ENCODE results near the gene ARHGAP22.
A peak's percentile ranks its signal among the peaks of the same experiment; 100 is the strongest.

The ARHGAP22 gene

DNA sequence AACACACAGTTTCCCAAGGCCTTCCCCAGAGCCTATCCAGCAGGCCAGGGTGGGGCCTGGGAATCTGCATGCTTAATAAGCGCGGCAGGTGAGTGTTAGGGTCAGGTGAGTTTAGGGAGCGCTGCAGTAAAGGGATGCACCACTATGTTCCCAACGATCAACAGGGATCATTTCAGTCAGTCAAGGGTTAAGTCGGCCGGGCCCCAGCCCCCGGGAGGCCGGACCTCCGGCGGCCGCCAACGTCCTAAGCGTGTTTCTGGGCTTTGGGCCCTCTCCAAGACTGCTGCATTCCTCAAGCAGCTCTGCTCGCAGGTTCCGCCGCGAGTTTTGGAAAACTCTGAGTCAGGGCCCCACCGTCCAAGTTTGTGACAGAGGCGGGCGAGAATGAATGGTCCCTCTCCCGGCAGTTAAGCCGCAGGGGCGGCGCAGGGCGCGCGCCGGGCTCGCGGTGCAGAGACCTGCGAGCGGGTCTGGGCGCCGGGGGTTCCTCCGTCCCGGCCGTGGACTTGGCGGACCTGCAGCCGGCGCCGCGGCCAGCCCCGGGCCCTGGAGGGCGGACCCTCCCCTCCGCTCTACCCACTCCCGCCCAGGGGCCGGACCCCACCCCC, 81.6 kb downstream of the ARHGAP22 start:
- no peaks in the 10 kb centered on the region for H3K36me3 ChIP-seq (ENCODE audit: insufficient read depth, low read length)
- H3K9me3 ChIP-seq (ENCODE audit: control insufficient read depth, insufficient read depth, low read length), result no peaks in the 10 kb centered on the region
- peak overlapping the region; percentile 82 for H3K9ac ChIP-seq (ENCODE audit: low read depth, low read length)
- H3K4me1 ChIP-seq (ENCODE audit: insufficient read depth, low read length), result peaks cover 16% of the 10 kb centered on the region

GRCh38 chr10:48522011-48522765, 82.7 kb downstream of the ARHGAP22 start:
- peaks cover 16% of the 10 kb centered on the region for H3K4me1 ChIP-seq (ENCODE audit: insufficient read depth, low read length)
- no peak overlapping the region for H3K9ac ChIP-seq (ENCODE audit: low read depth, low read length)

DNA sequence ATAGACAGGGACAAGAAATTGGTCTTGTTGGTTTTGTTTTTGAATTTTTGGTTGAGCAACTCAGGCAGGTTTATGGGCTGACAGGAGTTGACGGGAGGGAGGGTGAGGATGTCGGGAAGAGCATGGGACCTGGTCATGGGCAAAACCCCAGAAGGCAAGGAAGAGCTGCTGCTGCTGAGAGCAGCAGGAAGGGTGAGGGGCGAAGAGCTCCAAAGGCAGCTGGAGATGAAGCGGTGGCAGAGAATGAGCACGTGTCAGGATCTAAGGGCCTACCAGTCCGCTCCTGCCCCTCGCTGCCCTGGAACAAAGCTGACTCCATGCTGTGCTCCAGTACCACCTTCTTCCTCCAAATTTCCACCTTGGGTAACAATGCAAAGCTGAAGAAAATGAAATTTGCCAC, 84.3 kb downstream of the ARHGAP22 start:
- peaks cover 2% of the 10 kb centered on the region; the same call in 1 of the 2 replicates for H3K9me3 ChIP-seq (ENCODE audit: control insufficient read depth, insufficient read depth, low read length)
- no peaks in the 10 kb centered on the region for H3K36me3 ChIP-seq (ENCODE audit: insufficient read depth, low read length)
- H3K9ac ChIP-seq (ENCODE audit: low read depth, low read length), result no peak overlapping the region
- 0 out of 2 replicates have a peak, but pooled peaks cover 5% of the 10 kb centered on the region for H3K4me1 ChIP-seq (ENCODE audit: insufficient read depth, low read length)

More at GRCh38 chr10:48522011-48522765, 82.7 kb downstream of the ARHGAP22 start:
- no peaks in the 10 kb centered on the region for H3K9me3 ChIP-seq (ENCODE audit: control insufficient read depth, insufficient read depth, low read length)
- no peaks in the 10 kb centered on the region for H3K36me3 ChIP-seq (ENCODE audit: insufficient read depth, low read length)

DNA sequence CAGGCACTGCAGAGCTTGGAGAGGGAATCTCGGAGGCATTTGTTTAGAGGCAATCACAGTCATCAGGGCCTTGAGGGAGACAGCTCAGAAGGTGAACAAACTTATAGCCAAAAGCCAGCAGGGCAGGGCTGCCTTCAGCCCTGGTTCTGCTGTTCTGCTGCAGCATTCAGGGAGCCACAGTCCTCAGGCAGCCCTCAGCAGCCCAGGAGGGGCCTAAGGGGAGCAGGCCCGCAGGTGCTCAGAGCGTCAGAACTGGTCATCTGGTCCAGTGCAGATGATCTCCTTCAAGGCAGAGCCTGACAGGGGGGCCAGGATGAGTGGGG, 84.7 kb downstream of the ARHGAP22 start:
- no peak overlapping the region for H3K9ac ChIP-seq (ENCODE audit: low read depth, low read length)
- H3K36me3 ChIP-seq (ENCODE audit: insufficient read depth, low read length), result no peaks in the 10 kb centered on the region
- H3K4me1 ChIP-seq (ENCODE audit: insufficient read depth, low read length), result 0 out of 2 replicates have a peak, but pooled peaks cover 5% of the 10 kb centered on the region
- H3K9me3 ChIP-seq (ENCODE audit: control insufficient read depth, insufficient read depth, low read length), result peaks cover 4% of the 10 kb centered on the region; the same call in 1 of the 2 replicates

DNA sequence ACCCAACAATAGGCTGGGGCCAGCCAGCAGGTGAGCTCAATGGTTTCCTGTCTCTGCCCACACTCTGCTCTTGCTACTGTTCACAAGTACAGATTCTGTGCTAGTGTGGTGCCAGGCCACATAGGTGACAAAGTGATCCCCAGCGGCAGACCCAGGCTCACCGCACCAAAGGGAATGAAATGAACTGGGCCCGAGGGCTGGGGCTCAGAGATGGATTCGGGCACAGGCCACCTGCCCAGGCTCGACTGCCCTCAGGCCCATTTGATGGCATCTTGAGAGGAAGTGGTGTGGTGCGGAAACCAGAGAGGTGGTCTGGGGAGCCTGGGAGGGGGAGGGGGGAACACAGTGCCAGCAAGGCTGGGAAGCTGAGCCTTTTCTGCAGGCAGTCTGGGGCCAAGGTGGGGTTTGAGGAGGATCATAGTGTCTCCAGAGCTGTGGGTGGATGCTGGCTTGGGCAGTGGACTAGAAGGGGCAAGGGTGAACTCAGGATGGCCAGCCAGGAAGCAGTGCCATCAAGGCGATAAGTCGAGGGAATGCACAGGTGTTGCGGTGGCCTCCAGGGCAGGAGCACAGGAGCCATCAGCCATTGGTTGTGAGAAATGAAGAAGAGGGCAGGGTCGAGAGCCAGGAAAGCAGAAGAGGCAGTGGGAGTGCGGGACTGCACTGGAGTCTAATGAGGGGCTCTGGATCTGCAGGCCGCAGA, 85.2 kb downstream of the ARHGAP22 start:
- H3K4me1 ChIP-seq (ENCODE audit: insufficient read depth, low read length), result 0 out of 2 replicates have a peak, but pooled peaks cover 5% of the 10 kb centered on the region

GRCh38 chr10:48518986-48519385, 85.9 kb downstream of the ARHGAP22 start:
- peaks cover 4% of the 10 kb centered on the region; the same call in 1 of the 2 replicates for H3K9me3 ChIP-seq (ENCODE audit: control insufficient read depth, insufficient read depth, low read length)
- 0 out of 2 replicates have a peak, but pooled peaks cover 5% of the 10 kb centered on the region for H3K4me1 ChIP-seq (ENCODE audit: insufficient read depth, low read length)
- no peaks in the 10 kb centered on the region for H3K36me3 ChIP-seq (ENCODE audit: insufficient read depth, low read length)
- no peak overlapping the region for H3K9ac ChIP-seq (ENCODE audit: low read depth, low read length)

More for the DNA sequence above, 85.2 kb downstream of the ARHGAP22 start:
- H3K9me3 ChIP-seq (ENCODE audit: control insufficient read depth, insufficient read depth, low read length), result peaks cover 4% of the 10 kb centered on the region; the same call in 1 of the 2 replicates
- no peaks in the 10 kb centered on the region for H3K36me3 ChIP-seq (ENCODE audit: insufficient read depth, low read length)
- H3K9ac ChIP-seq (ENCODE audit: low read depth, low read length), result no peak overlapping the region

DNA sequence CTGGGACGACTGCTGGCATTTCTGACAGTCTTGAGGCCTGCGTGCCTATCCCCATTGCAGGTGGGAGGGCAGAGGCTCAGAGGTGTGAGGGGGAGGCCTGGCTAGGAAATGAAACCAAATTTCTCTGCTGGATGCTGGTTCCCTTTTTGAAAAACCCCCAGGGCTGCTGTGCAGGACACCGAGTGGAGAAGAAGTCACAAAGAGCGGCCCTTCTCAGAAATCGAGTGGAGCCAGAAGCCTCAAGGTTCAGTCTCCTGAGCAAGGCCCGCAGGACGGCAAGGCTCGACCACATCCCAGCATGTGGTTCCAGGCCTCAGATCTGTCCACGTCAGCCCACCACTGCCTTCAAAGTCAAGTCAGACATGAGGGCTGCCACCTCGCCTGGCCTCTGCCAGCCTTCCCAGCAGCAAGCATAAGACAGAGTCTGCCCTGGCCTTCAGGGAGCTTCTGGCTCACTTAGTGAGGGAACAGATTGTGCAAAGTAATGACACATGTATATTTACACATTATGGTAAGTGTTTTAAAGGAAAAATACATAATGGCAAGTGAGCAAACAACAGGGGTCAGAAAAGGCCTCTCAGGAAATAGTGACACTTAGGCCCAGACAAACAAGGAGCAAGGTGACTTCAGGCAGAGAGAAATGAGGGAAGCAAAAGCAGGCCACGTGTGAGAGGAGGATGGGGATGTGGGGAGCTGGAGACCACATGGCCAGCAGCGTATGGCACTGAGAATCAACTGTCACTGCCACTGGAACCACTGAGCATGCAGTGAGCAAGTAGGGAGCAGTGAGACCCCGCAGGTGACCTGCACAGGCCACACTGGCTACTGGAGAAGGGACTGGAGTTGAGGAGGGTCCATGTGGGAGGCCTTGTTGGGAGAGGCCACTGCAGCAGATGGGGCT, 86.7 kb downstream of the ARHGAP22 start:
- 0 out of 2 replicates have a peak, but pooled peaks cover 5% of the 10 kb centered on the region for H3K4me1 ChIP-seq (ENCODE audit: insufficient read depth, low read length)
- H3K36me3 ChIP-seq (ENCODE audit: insufficient read depth, low read length), result no peaks in the 10 kb centered on the region
- H3K9me3 ChIP-seq (ENCODE audit: control insufficient read depth, insufficient read depth, low read length), result peaks cover 4% of the 10 kb centered on the region; the same call in 1 of the 2 replicates
- no peak overlapping the region for H3K9ac ChIP-seq (ENCODE audit: low read depth, low read length)

DNA sequence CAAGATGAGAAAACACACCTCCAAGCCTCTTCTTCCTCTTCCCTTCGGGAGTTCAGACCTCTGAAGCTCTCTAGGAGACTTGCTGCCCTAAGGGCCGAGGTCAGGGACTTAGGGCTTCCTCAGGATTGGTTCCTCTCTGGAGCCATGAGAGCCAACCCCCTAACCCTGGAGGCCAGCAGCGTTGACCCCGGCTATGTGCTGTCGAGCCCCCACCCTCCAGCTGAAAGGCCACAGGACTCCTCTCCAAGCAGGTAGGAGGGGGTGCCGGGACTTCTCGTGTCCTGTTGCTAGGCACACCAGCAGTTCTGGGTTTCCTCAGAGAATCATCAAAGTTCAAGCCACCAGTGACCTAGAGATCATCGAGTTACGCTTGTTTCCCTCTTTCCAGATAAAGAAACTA, 87.4 kb downstream of the ARHGAP22 start:
- H3K9ac ChIP-seq (ENCODE audit: low read depth, low read length), result no peak overlapping the region
- H3K36me3 ChIP-seq (ENCODE audit: insufficient read depth, low read length), result no peaks in the 10 kb centered on the region
- peaks cover 4% of the 10 kb centered on the region; the same call in 1 of the 2 replicates for H3K9me3 ChIP-seq (ENCODE audit: control insufficient read depth, insufficient read depth, low read length)
- no peaks in the 10 kb centered on the region for H3K4me1 ChIP-seq (ENCODE audit: insufficient read depth, low read length)

DNA sequence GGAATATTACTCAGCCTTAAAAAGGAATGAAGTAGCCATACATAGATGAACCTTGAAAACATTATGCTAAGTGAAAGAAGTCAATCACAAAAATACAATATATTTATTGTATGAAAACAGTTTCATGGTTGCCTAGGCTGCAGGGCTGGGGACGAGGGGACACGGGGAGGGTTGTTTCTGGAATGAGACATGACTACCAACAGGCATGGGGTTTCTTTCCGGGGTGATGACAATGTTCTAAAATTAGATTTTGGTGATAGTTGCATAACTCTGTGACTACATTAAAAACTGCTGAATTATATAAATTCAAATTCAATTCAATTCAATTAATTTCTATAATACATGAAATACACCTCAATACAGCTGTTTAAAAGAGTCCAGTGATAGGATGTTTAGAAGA, 88.0 kb downstream of the ARHGAP22 start:
- no peaks in the 10 kb centered on the region for H3K36me3 ChIP-seq (ENCODE audit: insufficient read depth, low read length)
- peaks cover 4% of the 10 kb centered on the region; the same call in 1 of the 2 replicates for H3K9me3 ChIP-seq (ENCODE audit: control insufficient read depth, insufficient read depth, low read length)
- H3K4me1 ChIP-seq (ENCODE audit: insufficient read depth, low read length), result no peaks in the 10 kb centered on the region
- no peak overlapping the region for H3K9ac ChIP-seq (ENCODE audit: low read depth, low read length)

DNA sequence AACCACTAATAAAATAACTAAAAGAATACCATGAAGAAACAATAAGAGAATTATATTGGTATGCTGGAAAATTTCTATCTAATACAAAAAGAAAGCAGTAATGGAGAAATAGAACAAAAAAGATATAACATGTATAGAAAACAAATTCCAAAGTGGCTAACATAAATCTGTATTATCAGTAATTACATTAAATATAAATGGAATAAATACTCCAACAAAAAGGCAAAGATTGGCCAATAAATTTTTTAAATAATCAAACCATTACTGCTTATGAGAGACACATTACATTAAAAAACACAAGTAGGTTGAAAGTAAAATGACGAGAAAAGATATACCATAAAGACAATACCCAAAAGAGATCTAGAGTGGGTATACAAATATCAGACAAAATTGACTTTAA, 90.0 kb downstream of the ARHGAP22 start:
- Histone ChIP-seq H3K4me1 (ENCODE audit: insufficient read depth, low read length) (no peaks in the 10 kb centered on the region), H3K9me3 (ENCODE audit: control insufficient read depth, insufficient read depth, low read length) (peaks cover 4% of the 10 kb centered on the region; the same call in 1 of the 2 replicates), H3K9ac (ENCODE audit: low read depth, low read length) (no peak overlapping the region), H3K36me3 (ENCODE audit: insufficient read depth, low read length) (no peaks in the 10 kb centered on the region)

GRCh38 chr10:48514255-48514654, 90.6 kb downstream of the ARHGAP22 start:
- H3K9ac ChIP-seq (ENCODE audit: low read depth, low read length), result no peak overlapping the region
- H3K36me3 ChIP-seq (ENCODE audit: insufficient read depth, low read length), result no peaks in the 10 kb centered on the region
- H3K9me3 ChIP-seq (ENCODE audit: control insufficient read depth, insufficient read depth, low read length), result peaks cover 4% of the 10 kb centered on the region; the same call in 1 of the 2 replicates
- H3K4me1 ChIP-seq (ENCODE audit: insufficient read depth, low read length), result no peaks in the 10 kb centered on the region

DNA sequence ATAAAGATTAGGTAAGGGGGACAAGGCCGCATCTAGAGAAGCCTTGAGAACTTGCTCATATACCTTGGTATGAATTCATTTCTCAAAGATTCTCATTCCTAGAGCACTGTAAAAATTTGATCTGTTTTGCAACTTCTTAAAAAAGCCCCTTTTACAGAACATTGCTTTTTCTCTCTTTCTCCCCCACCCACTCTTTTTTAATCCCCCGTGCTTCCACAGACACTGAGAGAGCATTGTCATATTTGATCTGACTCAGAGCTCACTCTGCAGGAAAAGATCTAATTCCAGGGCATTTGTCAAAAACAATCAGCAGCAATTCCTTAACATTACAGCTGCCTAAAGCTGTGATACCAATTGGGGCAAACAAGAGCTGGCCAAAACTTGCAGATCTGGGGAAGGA, 92.0 kb downstream of the ARHGAP22 start:
- H3K9me3 ChIP-seq (ENCODE audit: control insufficient read depth, insufficient read depth, low read length), result peaks cover 4% of the 10 kb centered on the region; the same call in 1 of the 2 replicates

GRCh38 chr10:48511875-48512231, 93.0 kb downstream of the ARHGAP22 start:
- no peaks in the 10 kb centered on the region for H3K36me3 ChIP-seq (ENCODE audit: insufficient read depth, low read length)
- H3K9me3 ChIP-seq (ENCODE audit: control insufficient read depth, insufficient read depth, low read length), result peaks cover 4% of the 10 kb centered on the region; the same call in 1 of the 2 replicates
- no peak overlapping the region for H3K9ac ChIP-seq (ENCODE audit: low read depth, low read length)
- peaks cover 7% of the 10 kb centered on the region; the same call in 1 of the 2 replicates for H3K4me1 ChIP-seq (ENCODE audit: insufficient read depth, low read length)

More for the DNA sequence above, 92.0 kb downstream of the ARHGAP22 start:
- no peaks in the 10 kb centered on the region for H3K4me1 ChIP-seq (ENCODE audit: insufficient read depth, low read length)
- H3K36me3 ChIP-seq (ENCODE audit: insufficient read depth, low read length), result no peaks in the 10 kb centered on the region
- no peak overlapping the region for H3K9ac ChIP-seq (ENCODE audit: low read depth, low read length)

All from ES-I3 (cell line).